ENCODE measurements around the gene MYLK.
A peak's percentile ranks its signal among the peaks of the same experiment; 100 is the strongest.

- TF ChIP-seq, protein P1, sequence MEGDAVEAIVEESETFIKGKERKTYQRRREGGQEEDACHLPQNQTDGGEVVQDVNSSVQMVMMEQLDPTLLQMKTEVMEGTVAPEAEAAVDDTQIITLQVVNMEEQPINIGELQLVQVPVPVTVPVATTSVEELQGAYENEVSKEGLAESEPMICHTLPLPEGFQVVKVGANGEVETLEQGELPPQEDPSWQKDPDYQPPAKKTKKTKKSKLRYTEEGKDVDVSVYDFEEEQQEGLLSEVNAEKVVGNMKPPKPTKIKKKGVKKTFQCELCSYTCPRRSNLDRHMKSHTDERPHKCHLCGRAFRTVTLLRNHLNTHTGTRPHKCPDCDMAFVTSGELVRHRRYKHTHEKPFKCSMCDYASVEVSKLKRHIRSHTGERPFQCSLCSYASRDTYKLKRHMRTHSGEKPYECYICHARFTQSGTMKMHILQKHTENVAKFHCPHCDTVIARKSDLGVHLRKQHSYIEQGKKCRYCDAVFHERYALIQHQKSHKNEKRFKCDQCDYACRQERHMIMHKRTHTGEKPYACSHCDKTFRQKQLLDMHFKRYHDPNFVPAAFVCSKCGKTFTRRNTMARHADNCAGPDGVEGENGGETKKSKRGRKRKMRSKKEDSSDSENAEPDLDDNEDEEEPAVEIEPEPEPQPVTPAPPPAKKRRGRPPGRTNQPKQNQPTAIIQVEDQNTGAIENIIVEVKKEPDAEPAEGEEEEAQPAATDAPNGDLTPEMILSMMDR (IDR thresholded peaks at IDR 0.05; ENCODE audit: low read depth, low read length, missing input control) = no peak
- TF ChIP-seq JUND (IDR thresholded peaks at IDR 0.05) (no peak), TAF1 (conservative IDR thresholded peaks at IDR 0.05) (no peak), YY1 (IDR thresholded peaks at IDR 0.05) (peak; percentile 29), RAD21 (IDR thresholded peaks at IDR 0.05) (peak; percentile 30 to 41), GABPA (IDR thresholded peaks at IDR 0.05 in 1 of 2, conservative IDR thresholded peaks at IDR 0.05 in 1 of 2) (no peak), NR2F2 (IDR thresholded peaks at IDR 0.05) (no peak), ATF3 (IDR thresholded peaks at IDR 0.05) (no peak), EGR1 (IDR thresholded peaks at IDR 0.05; ENCODE audit: low read depth in 2 of 2) (no peak), FOXA1 (IDR thresholded peaks at IDR 0.05) (peak; percentile 11)
- TF ChIP-seq, protein P2, sequence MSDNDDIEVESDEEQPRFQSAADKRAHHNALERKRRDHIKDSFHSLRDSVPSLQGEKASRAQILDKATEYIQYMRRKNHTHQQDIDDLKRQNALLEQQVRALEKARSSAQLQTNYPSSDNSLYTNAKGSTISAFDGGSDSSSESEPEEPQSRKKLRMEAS (IDR thresholded peaks at IDR 0.05) = no peak
- TF ChIP-seq, protein P3, sequence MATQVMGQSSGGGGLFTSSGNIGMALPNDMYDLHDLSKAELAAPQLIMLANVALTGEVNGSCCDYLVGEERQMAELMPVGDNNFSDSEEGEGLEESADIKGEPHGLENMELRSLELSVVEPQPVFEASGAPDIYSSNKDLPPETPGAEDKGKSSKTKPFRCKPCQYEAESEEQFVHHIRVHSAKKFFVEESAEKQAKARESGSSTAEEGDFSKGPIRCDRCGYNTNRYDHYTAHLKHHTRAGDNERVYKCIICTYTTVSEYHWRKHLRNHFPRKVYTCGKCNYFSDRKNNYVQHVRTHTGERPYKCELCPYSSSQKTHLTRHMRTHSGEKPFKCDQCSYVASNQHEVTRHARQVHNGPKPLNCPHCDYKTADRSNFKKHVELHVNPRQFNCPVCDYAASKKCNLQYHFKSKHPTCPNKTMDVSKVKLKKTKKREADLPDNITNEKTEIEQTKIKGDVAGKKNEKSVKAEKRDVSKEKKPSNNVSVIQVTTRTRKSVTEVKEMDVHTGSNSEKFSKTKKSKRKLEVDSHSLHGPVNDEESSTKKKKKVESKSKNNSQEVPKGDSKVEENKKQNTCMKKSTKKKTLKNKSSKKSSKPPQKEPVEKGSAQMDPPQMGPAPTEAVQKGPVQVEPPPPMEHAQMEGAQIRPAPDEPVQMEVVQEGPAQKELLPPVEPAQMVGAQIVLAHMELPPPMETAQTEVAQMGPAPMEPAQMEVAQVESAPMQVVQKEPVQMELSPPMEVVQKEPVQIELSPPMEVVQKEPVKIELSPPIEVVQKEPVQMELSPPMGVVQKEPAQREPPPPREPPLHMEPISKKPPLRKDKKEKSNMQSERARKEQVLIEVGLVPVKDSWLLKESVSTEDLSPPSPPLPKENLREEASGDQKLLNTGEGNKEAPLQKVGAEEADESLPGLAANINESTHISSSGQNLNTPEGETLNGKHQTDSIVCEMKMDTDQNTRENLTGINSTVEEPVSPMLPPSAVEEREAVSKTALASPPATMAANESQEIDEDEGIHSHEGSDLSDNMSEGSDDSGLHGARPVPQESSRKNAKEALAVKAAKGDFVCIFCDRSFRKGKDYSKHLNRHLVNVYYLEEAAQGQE (IDR thresholded peaks at IDR 0.05) = no peak
These were observed 12.2 kb downstream of the MYLK start for GRCh38 chr3:123871946-123872345.

Measured in liver (tissue), 3 donors.